ACC112 (cell line): ENCODE measurements around the gene GLDN.
"Not testable (repeated sequence)": the region's sequence is repeated elsewhere in the genome, so short reads cannot be mapped to it uniquely, and the experiment has no call there.

Experiments used
- H2AFZ ChIP-seq: fragments of 200-600 bp; sonication (generic); one replicate; pipeline ENCODE4 v1.6.0; 2017; ENCODE audit warnings: antibody characterized with exemption, low read length; ENCODE audit not compliant: unreplicated experiment
- H3K27ac ChIP-seq: fragments of 200-600 bp; sonication (generic); 2 replicates; pipeline ENCODE4 v1.5.1; 2014; ENCODE audit warnings: low read depth, mild to moderate bottlenecking, antibody characterized with exemption, low read length, moderate library complexity
- H3K27me3 ChIP-seq: fragments of 200-600 bp; sonication (generic); 2 replicates; pipeline ENCODE4 v1.6.1; 2014; ENCODE audit warnings: mild to moderate bottlenecking, antibody characterized with exemption, low read length, moderate library complexity, mixed read lengths; ENCODE audit not compliant: insufficient read depth
- H3K36me3 ChIP-seq: fragments of 200-600 bp; sonication (generic); 2 replicates; pipeline ENCODE4 v1.6.1; 2016; ENCODE audit warnings: mild to moderate bottlenecking, antibody characterized with exemption, low read length, moderate library complexity, mixed read lengths; ENCODE audit not compliant: insufficient read depth
- H3K4me1 ChIP-seq: fragments of 200-600 bp; sonication (generic); one replicate; pipeline ENCODE4 v1.6.1; 2016; ENCODE audit warnings: low read length, mixed read lengths; ENCODE audit not compliant: insufficient read depth, unreplicated experiment, control insufficient read depth
- H3K4me3 ChIP-seq: fragments of 200-600 bp; sonication (generic); 2 replicates; pipeline ENCODE4 v1.5.1; 2014; ENCODE audit warnings: mild to moderate bottlenecking, low read depth, low read length
- H3K79me2 ChIP-seq: fragments of 200-600 bp; sonication (generic); one replicate; pipeline ENCODE4 v1.6.0; 2016; ENCODE audit warnings: low read length; ENCODE audit not compliant: control insufficient read depth, unreplicated experiment, insufficient read depth

Gene GLDN

DNA sequence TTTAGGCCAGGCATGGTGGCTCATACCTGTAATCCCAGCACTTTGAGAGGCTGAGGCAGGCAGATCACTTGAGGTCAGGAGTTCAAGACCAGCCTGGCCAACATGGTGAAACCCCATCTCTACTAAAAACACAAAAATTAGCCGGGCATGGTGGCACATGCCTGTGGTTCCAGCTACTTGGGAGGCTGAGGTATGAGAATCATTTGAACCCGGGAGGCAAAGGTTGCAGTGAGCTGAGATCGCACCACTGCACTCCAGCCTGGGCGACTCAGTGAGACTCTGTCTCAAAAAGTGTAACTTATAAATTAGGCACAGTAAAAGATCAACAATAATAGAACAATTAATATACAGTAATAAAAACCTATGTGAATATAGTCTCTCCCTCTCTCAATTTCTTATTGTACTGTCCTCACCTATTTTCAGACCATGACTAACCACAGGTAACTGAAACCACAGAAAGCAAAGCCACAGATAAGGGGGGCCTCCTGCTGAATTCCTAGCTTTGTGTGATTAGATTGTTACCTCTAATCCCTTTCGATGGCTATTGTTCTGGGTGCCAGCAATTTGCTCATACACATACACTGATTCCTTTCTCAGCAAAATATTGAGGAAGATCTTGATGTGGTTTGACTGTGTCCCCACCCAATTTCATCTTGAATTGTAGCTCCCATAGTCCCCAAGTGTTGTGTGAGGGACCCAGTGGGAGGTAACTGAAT, 104.7 kb downstream of the GLDN start:
- H3K4me1 ChIP-seq, H3K27me3 ChIP-seq, H3K79me2 ChIP-seq, H3K4me3 ChIP-seq, H3K27ac ChIP-seq, H2AFZ ChIP-seq: not testable (repeated sequence)
- H3K36me3 ChIP-seq, result peaks cover 20% of the 10 kb centered on the region; the same call in 1 of the 2 replicates

DNA sequence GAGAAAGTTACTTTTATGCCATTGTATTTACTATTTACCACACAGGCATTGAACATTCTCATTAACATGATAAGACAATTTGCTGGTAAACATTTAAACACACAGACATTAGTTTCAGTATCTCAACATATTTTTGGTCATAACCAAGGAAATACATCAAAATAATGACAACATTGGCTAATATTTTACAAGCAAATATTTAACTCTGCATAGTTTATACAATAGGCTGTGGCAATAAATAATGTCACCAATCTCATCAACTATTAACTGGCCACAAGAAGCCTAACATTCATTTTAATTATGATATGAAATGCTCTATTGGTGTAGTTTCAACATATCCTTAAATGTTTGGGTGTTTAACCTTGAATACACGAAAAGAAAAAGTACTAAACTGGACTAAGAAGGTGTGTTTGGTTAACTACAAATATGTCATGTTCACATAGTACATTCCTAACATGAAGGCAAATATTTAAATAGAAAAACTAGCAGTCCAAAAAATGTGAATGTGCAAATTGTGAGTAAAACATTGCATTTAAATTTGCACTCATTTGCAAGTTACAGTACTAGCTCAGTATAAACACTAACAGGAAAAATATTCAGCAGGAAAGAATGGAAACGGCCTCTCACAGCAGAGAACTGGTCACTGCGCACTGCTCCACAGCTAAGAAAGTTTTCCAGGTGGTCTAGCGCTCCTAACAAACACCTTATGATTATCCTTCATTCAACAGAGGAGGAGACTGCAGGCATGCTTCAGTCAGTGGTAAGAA, 106.6 kb downstream of the GLDN start:
- Histone ChIP-seq H3K4me1 (no peaks in the 10 kb centered on the region), H3K27ac (no peak overlapping the region), H3K27me3 (no peaks in the 10 kb centered on the region), H2AFZ (no peak overlapping the region), H3K79me2 (no peaks in the 10 kb centered on the region), H3K4me3 (no peak overlapping the region), H3K36me3 (peaks cover 20% of the 10 kb centered on the region; the same call in 1 of the 2 replicates)

- Histone ChIP-seq H3K79me2 (no peaks in the 10 kb centered on the region), H2AFZ (no peak overlapping the region), H3K27ac (no peak overlapping the region), H3K27me3 (no peaks in the 10 kb centered on the region), H3K4me3 (no peak overlapping the region), H3K4me1 (no peaks in the 10 kb centered on the region), H3K36me3 (peaks cover 20% of the 10 kb centered on the region; the same call in 1 of the 2 replicates)
Measured at GRCh38 chr15:51448622-51449399, 107.4 kb downstream of the GLDN start.

- no peak overlapping the region for H3K4me3 ChIP-seq
- H3K27ac ChIP-seq, result no peak overlapping the region
- no peaks in the 10 kb centered on the region for H3K27me3 ChIP-seq
- no peaks in the 10 kb centered on the region for H3K79me2 ChIP-seq
- H3K36me3 ChIP-seq, result peaks cover 22% of the 10 kb centered on the region
- no peaks in the 10 kb centered on the region for H3K4me1 ChIP-seq
- H2AFZ ChIP-seq, result no peak overlapping the region
Measured at GRCh38 chr15:51450001-51450400, 108.5 kb downstream of the GLDN start.
